GM18499 (cell line): ENCODE measurements around the gene TRIP12.
"Not testable (repeated sequence)": the region's sequence is repeated elsewhere in the genome, so short reads cannot be mapped to it uniquely, and the experiment has no call there.

Experiments
- ATAC-seq: cut with Tn5 transposase; IDR thresholded peaks from one replicate; pipeline ENCODE4 v1.9.1; 2021; ENCODE audit warnings: moderate number of reproducible peaks; ENCODE audit not compliant: insufficient read depth, unreplicated experiment

Gene TRIP12

DNA sequence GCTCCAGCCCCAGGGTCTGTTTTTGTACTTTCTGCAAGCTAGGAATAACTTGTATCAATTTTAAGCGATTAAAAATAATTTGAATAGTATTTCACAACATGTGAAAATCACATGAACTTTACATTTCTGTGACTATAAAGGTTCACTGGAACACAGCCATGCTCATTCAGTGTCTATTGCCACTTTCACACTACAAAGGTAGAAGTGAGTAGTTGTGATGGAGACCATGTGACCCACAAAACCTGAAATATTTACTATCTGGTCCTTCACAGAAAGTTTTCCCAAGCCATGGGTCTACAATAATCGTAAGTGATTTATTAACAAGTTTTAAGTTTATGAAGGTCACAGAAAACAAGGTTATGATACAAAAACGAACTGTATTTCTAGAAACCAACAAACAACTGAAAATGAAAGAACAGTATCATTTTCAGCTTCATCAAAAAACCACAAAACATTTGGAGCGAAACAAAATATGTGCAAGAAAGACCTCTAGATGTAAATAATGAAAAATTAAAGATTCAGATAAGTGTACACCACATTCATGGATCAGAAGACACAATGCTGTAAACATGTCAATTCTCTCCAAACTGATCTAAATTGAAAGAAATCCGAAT, 138.6 kb downstream of the TRIP12 start:
- peak; percentile 39 for ATAC-seq

DNA sequence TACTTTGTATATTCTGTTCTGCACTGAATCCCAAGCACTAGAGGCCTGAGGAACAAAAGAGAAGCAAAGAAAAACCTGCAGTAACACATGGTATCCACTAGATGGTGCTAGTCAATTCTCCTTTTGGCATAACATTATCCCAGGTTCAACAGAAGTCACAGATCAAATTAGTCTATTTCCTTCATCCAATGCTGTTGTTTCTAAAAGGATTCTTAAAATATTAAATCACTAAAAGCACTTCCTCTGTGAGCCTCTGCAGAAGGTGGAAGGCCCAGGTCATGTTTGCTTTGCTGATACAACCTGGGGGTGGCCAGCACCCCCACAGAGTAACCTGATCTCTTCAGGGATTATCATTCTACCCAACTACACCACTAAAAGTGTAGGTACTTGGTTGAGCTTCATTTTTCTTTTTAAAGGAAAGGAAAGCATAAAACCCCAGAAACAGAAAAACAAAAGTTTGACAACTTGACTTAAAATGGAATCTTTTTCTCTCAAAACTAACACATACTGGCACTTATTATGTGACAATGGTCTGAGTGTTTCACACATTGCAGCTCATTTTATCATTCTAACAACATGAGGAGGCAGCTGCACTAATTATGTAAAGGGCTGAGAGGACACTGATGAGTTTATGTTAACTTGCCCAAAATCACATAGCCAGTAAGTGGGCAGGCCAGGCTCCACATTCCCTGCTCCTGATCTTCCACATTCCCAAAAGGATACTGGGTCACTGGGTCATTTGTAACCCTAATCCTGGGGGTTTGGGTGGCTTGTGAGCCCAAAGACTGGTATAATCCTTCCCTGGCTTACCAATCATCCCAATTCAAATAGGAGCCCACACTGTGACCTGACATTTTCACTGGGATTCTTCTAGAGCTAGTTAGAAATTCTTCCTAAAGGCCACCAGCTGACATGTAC, 140.7 kb downstream of the TRIP12 start:
- ATAC-seq, result no peak

DNA sequence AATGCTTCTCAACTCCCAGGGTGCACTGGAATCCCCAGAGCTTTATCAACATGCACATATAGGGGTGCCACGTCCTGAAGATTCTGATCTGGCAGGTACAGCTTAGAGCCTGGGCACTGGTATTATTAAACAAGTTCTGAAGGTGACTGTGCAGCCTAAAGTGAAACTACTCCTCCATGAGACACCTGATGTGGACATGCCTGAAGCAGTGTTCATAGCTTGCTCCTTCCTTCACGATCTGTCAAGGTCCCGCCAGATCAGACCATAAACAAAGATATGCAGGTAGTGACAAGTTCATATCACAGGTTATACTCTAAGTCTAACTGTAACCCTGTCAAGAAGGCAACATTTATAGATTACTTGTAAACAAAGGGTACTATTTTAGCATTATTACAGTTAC, 142.2 kb downstream of the TRIP12 start:
- no peak for ATAC-seq

DNA sequence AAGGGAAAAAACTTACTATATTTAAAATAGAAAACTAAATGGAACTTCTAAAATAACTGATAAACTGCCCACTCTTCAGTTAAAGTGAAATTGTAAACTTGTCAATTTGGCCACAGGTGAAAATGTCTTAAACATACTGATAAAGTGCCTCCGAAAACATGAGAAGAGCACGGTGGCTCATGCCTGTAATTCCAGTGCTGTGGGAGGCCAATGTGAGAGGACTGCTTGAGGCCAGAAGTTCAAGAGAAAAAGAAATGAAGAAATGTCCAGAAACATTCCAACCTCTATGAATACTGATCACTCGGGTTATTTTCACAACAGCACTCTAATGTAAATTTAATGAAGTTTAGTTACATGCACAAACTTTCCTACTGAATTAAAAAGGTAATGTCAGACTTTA, 144.1 kb downstream of the TRIP12 start:
- ATAC-seq, result no peak

DNA sequence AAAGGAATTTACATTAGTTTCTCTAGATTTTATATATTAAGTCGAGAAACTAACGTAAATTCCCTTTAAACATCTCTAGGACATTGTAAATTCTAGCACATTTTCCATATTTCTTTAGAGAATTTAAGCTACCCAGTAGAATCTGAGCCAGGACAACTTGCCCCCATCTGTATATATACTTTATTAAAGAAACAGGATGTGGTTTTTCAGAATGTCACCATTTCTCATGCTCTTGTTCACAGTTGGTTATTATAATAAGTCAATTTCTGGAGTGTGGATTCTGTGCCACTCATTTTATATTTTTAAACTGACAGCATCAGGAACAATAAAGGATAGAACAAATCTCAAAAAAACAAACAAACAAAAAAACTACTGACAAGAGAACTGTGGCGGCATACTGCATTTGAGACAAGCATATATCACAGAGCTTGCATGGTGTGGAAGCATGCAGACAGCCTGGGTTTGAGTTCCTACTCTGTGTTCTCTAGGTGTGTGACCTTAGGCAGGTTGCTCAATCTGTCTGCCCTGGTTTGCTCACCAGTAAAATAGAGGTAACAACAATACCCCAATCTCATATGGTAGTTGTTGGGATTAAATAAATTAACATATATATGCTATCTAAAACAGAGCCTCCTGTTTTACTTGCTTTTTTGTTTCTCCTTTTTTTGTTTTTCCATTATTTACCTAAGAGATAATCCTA, 146.0 kb downstream of the TRIP12 start:
- no peak for ATAC-seq

DNA sequence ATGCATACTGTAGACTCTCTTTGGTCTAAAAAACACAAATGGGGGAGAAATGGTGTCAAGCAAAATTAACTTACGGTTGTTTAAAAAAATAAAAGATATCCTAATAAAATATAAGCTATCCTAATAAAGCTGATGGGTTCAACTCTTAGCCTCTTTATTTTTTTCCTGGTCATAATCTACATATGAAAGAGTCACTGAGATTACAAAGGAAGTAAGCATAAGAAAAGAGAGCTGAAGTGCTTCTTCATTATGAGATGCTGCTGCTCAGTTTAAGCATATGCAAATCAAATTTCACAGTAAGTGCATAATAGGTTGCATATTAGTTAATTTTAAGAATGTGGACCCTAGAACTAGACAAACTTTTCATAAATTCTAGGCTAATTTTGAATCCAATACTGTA, 147.6 kb downstream of the TRIP12 start:
- no peak for ATAC-seq

DNA sequence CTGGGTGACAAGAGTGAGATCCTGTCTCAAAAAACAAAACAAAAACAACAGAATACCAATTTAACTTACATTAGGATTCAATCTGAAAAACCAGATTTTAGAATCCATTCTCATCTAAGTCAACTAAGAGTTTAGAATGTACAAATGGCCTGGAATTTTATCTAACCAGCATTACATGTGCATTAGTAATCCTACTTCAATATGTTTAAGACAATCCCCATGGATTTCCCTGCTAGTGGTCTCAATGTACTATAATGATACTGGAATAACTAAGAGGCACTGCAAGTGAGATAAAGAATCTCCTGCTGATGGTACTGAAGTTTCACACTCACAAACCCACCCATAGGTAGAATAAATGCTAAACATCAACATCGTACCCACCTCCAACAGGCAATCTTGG, 153.6 kb downstream of the TRIP12 start:
- no peak for ATAC-seq

DNA sequence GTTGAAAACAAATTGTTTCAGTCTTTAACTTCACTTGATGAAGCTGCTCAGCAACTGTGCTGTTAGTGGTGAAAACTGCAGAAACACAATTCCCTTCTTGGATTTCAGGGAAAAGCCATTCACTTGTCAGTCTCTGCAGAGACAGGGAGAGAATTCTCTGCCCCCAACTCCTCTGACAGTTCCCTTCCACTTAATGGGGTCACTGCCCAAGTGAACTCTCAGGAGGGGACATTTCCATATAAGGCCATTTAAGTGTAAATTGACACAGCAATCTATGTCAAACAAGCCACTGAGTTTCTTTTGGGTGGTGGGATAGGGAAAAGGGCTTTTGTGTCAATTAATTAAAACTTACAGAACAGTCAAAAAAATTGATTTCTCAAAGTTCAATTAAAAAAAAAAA, 156.1 kb downstream of the TRIP12 start:
- ATAC-seq, result no peak

DNA sequence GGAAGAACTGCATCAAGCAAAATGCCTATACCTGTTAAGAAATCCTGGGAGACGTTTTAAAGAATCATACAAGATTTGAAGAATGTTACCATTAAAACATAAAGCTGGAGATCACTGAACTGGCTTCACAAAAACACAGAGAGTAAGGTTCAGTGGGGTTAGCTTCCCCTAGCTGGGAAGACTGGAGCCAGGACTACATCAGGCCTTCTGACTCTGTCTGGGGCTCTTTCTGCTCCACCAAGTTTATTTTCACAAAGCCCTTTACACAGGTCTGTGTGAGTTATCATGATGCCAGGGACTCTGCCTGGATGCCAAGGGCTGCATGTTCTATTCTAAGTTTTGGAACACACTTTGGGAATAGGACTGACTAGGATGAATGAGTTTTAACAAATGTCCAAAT, 160.1 kb downstream of the TRIP12 start:
- ATAC-seq, result no peak

DNA sequence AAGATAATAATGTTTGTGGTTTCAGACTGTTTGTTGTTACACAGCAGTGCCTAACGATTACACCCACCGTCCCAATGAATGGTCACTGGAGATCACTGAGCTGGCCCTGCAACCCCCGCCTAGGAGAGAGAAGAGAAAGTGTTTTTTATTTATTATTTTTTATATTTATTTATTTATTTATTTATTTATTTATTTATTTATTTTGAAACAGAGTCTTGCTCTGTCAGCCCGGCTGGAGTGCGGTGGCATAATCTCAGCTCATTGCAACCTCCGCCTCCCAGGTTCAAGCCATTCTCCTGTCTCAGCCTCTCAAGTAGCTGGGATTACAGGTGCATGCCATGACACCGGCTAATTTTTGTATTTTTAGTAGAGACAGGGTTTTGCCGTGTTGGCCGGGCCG, 164.3 kb downstream of the TRIP12 start:
- not testable (repeated sequence) for ATAC-seq

DNA sequence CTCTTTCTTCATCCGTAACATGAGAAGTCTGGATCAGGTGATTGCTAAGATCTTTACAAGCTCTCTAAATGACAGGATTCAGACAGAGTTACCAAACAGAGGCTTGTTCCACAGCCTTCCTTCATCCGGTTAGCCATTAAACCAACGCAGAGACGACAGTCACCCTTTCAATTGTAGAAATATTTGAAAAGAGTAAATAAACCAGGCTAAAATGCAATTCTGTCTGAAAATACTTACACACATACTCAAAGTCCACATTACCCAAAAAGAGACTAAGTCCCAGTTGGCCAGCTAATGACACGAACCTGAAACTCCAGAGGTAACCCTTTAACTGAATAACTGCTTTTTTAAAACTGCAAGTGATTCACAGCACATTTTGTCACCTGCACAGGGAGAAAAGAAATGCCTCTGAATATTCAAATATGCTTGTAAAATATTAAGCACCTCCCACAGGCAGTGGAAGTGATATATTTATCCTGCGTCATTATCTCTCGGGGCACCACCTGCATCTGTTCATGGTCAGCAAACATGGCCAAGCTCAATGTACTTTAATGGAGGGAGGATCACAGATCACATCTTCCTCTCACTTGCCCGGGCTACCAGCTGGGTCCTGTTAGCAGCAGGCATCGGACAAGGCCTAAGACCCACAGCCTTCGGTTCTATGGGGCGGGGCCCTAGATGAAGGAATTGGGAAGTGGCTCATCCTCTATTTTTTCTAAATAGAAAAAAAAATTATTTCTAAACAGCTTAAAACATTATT, 168.7 kb downstream of the TRIP12 start:
- ATAC-seq, result no peak

DNA sequence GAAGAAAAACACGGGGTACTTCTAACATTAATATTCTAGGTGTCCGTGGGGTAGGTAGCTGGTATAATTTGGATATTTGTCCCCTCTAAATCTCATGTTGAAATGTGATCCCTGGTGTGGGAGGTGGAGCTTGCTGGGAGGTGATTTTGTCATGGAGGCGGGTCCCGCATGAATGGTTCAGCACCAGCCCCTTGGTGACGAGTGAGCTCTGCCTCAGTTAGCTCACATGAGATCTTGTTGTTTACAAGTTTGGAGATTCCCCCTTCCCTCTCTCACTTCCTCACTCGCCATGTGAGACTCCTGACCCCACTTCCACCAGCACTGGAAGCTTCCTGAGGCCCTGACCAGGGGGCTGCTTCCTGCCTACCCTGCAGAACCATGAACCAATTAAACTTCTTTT, 172.0 kb downstream of the TRIP12 start:
- no peak for ATAC-seq

DNA sequence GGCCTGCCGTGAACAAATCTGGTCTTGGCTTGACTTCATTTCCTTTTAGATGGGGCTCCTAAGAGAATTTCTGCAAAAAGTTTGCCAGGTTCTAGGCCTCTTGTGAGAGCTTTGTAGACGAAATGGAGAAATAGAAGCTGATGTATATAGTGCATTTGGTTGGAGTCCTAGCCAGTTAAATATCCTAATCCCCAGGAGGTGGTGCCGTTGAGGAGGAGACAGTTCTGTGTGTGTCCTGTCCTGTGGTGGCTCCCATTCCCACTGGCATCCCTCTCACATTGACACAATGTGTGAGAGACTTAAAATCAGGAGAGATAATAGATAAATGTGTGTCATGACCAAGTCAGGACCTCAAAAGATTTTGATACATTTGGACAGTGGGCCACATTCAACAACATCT, 172.9 kb downstream of the TRIP12 start:
- no peak for ATAC-seq

DNA sequence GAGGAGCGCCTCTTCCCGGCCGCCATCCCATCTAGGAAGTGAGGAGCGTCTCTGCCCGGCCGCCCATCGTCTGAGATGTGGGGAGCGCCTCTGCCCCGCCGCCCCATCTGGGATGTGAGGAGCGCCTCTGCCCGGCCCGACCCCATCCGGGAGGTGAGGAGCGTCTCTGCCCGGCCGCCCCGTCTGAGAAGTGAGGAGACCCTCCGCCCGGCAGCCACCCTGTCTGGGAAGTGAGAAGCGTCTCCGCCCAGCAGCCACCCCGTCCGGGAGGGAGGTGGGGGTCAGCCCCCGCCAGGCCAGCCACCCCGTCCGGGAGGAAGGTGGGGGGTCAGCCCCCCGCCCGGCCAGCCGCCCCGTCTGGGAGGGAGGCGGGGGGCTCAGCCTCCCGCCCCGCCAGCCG, 179.1 kb downstream of the TRIP12 start:
- not testable (repeated sequence) for ATAC-seq

DNA sequence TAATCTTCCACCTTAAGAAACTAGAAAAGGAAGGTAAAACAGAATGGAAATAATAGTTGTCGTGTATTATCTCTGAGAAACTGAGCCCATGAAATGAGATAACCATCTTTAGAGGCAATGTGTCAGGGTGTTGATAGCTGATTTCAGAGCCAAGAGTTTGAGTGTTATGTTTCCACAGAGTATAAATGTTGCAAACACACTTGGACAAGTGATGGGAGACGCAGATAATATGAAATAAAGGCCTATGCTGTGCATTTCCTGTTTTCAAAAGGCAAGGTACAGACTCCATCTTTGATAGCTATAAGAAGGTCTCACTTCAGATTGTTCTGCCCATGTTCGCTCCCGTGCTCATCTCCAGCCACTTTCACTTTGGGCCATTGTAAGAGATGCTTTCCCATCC, 181.5 kb downstream of the TRIP12 start:
- ATAC-seq, result no peak

DNA sequence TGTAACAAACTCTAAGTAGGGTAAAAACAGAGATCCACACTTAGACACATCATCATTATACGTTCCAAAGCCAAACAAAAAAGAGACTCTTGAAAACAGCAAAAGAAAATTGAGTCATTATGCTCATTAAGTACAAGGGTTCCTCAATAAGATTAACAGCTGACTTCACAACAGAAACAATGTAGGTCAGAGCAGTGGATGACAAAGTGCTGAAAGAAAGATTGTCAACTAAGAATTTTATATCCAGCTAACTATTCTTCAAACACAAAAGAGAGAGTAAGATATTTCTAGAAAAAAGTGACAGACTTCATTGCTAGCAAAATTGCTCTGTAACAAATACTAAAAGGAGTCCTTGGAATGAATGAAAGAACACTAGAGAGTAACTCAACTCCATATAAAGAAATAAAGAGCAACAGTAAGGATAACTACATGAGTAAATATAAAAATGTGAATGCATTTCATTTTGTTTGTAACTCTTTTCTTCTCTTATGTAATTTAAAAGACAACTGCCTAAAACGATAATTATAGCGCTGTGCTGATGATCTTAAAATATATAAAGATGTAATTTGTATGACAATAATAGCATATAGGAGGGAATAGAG, 183.7 kb downstream of the TRIP12 start:
- no peak for ATAC-seq

DNA sequence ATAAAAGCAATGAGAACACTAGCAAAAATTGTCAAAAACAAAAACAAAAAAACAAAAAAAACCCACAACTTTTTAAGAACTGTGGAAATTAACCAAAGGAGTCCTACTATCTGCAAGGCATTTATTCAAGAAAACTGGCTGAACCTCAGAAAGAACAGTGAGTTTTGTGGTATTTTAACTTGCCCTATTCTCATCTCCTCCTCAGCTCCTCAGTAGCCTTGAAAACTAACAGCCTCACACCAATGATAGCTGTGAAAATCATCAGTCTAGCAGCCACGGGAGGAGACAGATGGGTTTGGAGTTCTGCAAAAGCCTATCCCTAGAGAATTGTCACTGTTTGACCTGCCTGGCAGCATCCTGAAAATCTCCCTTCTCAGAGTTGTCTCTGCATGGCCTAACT, 187.4 kb downstream of the TRIP12 start:
- no peak for ATAC-seq

DNA sequence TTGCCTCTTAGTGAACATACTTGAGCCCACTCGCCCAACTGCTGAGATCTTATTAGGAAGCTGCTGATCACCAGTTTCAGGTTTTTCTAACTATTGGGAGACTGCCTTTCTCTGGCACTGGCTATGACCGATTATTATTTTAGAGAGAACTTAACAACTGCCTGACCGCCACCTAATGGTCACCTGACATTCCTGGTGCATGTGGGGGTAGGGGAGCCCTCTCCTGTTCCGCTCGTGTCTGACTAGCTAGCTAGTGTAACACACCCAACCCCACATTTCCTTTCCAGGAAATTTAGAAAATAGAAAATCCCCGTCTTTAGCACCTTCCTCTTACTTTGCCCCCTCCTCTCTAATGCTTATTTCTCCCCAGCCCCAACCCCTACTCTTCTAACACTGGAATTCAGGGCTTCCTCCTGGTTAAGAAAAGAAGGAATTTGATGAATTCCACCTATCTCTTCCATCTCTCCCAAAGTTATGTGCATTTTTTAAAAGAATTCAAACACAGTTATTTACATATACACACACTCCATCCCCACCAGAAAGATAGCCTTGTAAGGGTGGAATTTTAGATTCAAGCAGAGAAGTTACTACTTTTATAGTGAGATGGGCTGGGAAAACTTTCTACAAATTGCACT, 188.1 kb downstream of the TRIP12 start:
- ATAC-seq, result no peak

DNA sequence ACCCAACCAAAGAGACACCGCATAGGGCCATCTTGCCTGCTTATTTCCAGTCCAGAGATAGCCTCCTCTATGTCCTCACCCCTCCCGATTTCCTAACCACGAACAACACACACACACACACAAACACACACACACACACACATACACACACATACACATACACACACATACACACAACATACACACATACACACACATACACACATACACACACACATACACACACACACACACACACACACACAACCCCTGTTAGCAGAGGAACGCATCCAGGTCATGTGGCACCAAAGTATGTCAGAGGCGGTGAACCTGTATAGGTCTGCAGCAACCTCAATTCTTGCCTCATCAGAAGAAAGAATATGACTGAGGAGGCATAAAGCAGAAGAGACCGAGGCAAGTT, 188.9 kb downstream of the TRIP12 start:
- ATAC-seq, result no peak

DNA sequence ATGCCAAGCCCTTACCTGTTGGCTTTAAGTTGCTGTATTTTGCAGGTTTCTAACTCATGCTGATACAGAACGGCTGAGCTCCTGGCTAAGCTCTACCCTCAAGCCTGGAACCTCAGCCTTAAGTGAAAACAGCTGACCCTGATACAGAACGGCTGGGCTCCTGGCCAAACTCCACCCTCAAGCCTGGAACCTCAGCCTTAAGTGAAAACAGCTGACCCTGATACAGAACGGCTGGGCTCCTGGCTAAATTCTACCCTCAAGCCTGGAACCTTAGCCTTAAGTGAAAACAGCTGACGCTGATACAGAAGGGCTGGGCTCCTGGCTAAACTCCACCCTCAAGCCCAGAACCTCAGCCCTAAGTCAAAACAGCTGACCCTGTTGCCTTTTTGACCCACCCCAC, 189.9 kb downstream of the TRIP12 start:
- no peak for ATAC-seq
